ENCODE measurements around the gene RCAN1. TPM values are rescaled to one million over a fixed set of nuclear protein-coding genes. Genes with fewer than 3 reads are reported as not detected.

RCAN1 gene
- total RNA-seq, 5 donors from 2014 or later (not counting 1 experiment from before 2014, with no cell fraction given), result 5.2 to 8.2 (median 5.8) TPM

- 95% methylated on average over 9 of the region's 20 CpGs for WGBS (ENCODE audit: insufficient coverage)
- no peak for DNase-seq
- H3K4me3 Mint-ChIP-seq, result no peak overlapping the region
- Histone ChIP-seq H3K27me3 (replicated peaks in 1 of 2; ENCODE audit: control insufficient read depth in 2 of 2, extremely low read depth in 1 of 2, insufficient read depth in 2 of 2, low read length in 1 of 2) (no peaks in the 10 kb centered on the region), H3K36me3 (ENCODE audit: control insufficient read depth in 2 of 2, extremely low read depth in 1 of 2, insufficient read depth in 1 of 2, low read length in 1 of 2) (peaks cover 0 to 7% of the 10 kb centered on the region in 2 donors), H3K9me3 (no peaks in the 10 kb centered on the region), H3K4me1 (ENCODE audit: control insufficient read depth in 1 of 2, extremely low read depth in 1 of 2, insufficient read depth in 2 of 2, low read length in 2 of 2) (peaks cover 0 to 2% of the 10 kb centered on the region in 2 experiments), H3K27ac (ENCODE audit: low read length) (no peak overlapping the region), H3K4me3 (ENCODE audit: control insufficient read depth in 1 of 2, extremely low read depth in 1 of 2, low read length in 1 of 2) (no peak overlapping the region)
- ATAC-seq (replicated peaks in 1 of 4), result no peak
- no peaks in the 10 kb centered on the region for H3K27me3 Mint-ChIP-seq
- H3K27ac Mint-ChIP-seq, result no peak overlapping the region
- H3K9me3 Mint-ChIP-seq, result no peaks in the 10 kb centered on the region
- CTCF ChIA-PET, result no interaction called here
- POLR2A ChIA-PET, result no interaction called here
- H3K36me3 Mint-ChIP-seq, result peaks cover 38% of the 10 kb centered on the region
- H3K4me1 Mint-ChIP-seq, result peaks cover 0 to 7% (median 5%) of the 10 kb centered on the region in 3 donors
Measured at GRCh38 chr21:34520764-34521508, 94.0 kb downstream of the RCAN1 start.

- ChIA-PET POLR2A (interaction anchor here in 1 of 2 donors (0.5 kb wide), 1 partner anchor 275 kb away, joined by 3 read pairs; no protein-coding TSS in a partner anchor), CTCF (no interaction called here)
- Histone ChIP-seq H3K36me3 (ENCODE audit: control insufficient read depth in 2 of 2, extremely low read depth in 1 of 2, insufficient read depth in 1 of 2, low read length in 1 of 2) (peaks cover 0 to 7% of the 10 kb centered on the region in 2 donors), H3K27me3 (replicated peaks in 1 of 2; ENCODE audit: control insufficient read depth in 2 of 2, extremely low read depth in 1 of 2, insufficient read depth in 2 of 2, low read length in 1 of 2) (no peaks in the 10 kb centered on the region), H3K4me3 (ENCODE audit: control insufficient read depth in 1 of 2, extremely low read depth in 1 of 2, low read length in 1 of 2) (no peak overlapping the region), H3K27ac (ENCODE audit: low read length) (no peak overlapping the region), H3K9me3 (no peaks in the 10 kb centered on the region), H3K4me1 (ENCODE audit: control insufficient read depth in 1 of 2, extremely low read depth in 1 of 2, insufficient read depth in 2 of 2, low read length in 2 of 2) (peaks cover 0 to 2% of the 10 kb centered on the region in 2 experiments)
- Mint-ChIP-seq H3K27ac (no peak overlapping the region), H3K4me3 (no peak overlapping the region), H3K36me3 (peaks cover 38% of the 10 kb centered on the region), H3K27me3 (no peaks in the 10 kb centered on the region), H3K4me1 (peaks cover 0 to 7% (median 5%) of the 10 kb centered on the region in 3 donors), H3K9me3 (no peaks in the 10 kb centered on the region)
- no peak for DNase-seq
- 100% methylated on average over 2 of the region's 6 CpGs for WGBS (ENCODE audit: insufficient coverage)
- no peak for ATAC-seq (replicated peaks in 1 of 4)
Measured at GRCh38 chr21:34520281-34520680, 94.6 kb downstream of the RCAN1 start.

- ChIA-PET POLR2A (interaction anchor here in 1 of 2 donors (0.5 kb wide), 1 partner anchor 274 kb away, joined by 3 read pairs; no protein-coding TSS in a partner anchor), CTCF (no interaction called here)
- H3K4me3 Mint-ChIP-seq, result no peak overlapping the region
- no peak overlapping the region for H3K27ac ChIP-seq (ENCODE audit: low read length)
- no peaks in the 10 kb centered on the region for H3K9me3 ChIP-seq
- peaks cover 40% of the 10 kb centered on the region for H3K36me3 Mint-ChIP-seq
- peaks cover 0 to 7% of the 10 kb centered on the region in 2 donors for H3K36me3 ChIP-seq (ENCODE audit: control insufficient read depth in 2 of 2, extremely low read depth in 1 of 2, insufficient read depth in 1 of 2, low read length in 1 of 2)
- no CpG with 5 or more reads among the region's 8 CpGs for WGBS (ENCODE audit: insufficient coverage)
- peaks cover 0 to 7% (median 5%) of the 10 kb centered on the region in 3 donors for H3K4me1 Mint-ChIP-seq
- H3K4me1 ChIP-seq (ENCODE audit: control insufficient read depth in 1 of 2, extremely low read depth in 1 of 2, insufficient read depth in 2 of 2, low read length in 2 of 2), result peaks cover 0 to 2% of the 10 kb centered on the region in 2 experiments
- no peak overlapping the region for H3K4me3 ChIP-seq (ENCODE audit: control insufficient read depth in 1 of 2, extremely low read depth in 1 of 2, low read length in 1 of 2)
- H3K27me3 Mint-ChIP-seq, result no peaks in the 10 kb centered on the region
- H3K9me3 Mint-ChIP-seq, result no peaks in the 10 kb centered on the region
- DNase-seq (no peak), ATAC-seq (replicated peaks in 1 of 4) (no peak)
- H3K27me3 ChIP-seq (replicated peaks in 1 of 2; ENCODE audit: control insufficient read depth in 2 of 2, extremely low read depth in 1 of 2, insufficient read depth in 2 of 2, low read length in 1 of 2), result no peaks in the 10 kb centered on the region
- no peak overlapping the region for H3K27ac Mint-ChIP-seq
Measured at GRCh38 chr21:34519694-34520093, 95.2 kb downstream of the RCAN1 start.

- ATAC-seq (replicated peaks in 1 of 4) (no peak), DNase-seq (no peak)
- 100% methylated on average over 1 of the region's 4 CpGs for WGBS (ENCODE audit: insufficient coverage)
- no peak overlapping the region for H3K27ac Mint-ChIP-seq
- Histone ChIP-seq H3K27me3 (replicated peaks in 1 of 2; ENCODE audit: control insufficient read depth in 2 of 2, extremely low read depth in 1 of 2, insufficient read depth in 2 of 2, low read length in 1 of 2) (no peaks in the 10 kb centered on the region), H3K9me3 (no peaks in the 10 kb centered on the region), H3K27ac (ENCODE audit: low read length) (no peak overlapping the region), H3K36me3 (ENCODE audit: control insufficient read depth in 2 of 2, extremely low read depth in 1 of 2, insufficient read depth in 1 of 2, low read length in 1 of 2) (peaks cover 0 to 7% of the 10 kb centered on the region in 2 donors), H3K4me1 (ENCODE audit: control insufficient read depth in 1 of 2, extremely low read depth in 1 of 2, insufficient read depth in 2 of 2, low read length in 2 of 2) (peaks cover 0 to 2% of the 10 kb centered on the region in 2 experiments), H3K4me3 (ENCODE audit: control insufficient read depth in 1 of 2, extremely low read depth in 1 of 2, low read length in 1 of 2) (no peak overlapping the region)
- peaks cover 40% of the 10 kb centered on the region for H3K36me3 Mint-ChIP-seq
- no peaks in the 10 kb centered on the region for H3K9me3 Mint-ChIP-seq
- H3K4me1 Mint-ChIP-seq, result peaks cover 0 to 7% (median 5%) of the 10 kb centered on the region in 3 donors
- ChIA-PET POLR2A (no interaction called here), CTCF (no interaction called here)
- H3K27me3 Mint-ChIP-seq, result no peaks in the 10 kb centered on the region
- H3K4me3 Mint-ChIP-seq, result no peak overlapping the region
Measured at GRCh38 chr21:34519016-34519415, 95.9 kb downstream of the RCAN1 start.

- CTCF ChIA-PET, result no interaction called here
- Histone ChIP-seq H3K27ac (ENCODE audit: low read length) (no peak overlapping the region), H3K9me3 (no peaks in the 10 kb centered on the region), H3K27me3 (replicated peaks in 1 of 2; ENCODE audit: control insufficient read depth in 2 of 2, extremely low read depth in 1 of 2, insufficient read depth in 2 of 2, low read length in 1 of 2) (no peaks in the 10 kb centered on the region), H3K36me3 (ENCODE audit: control insufficient read depth in 2 of 2, extremely low read depth in 1 of 2, insufficient read depth in 1 of 2, low read length in 1 of 2) (peaks cover 0 to 7% of the 10 kb centered on the region in 2 donors), H3K4me1 (ENCODE audit: control insufficient read depth in 1 of 2, extremely low read depth in 1 of 2, insufficient read depth in 2 of 2, low read length in 2 of 2) (peaks cover 0 to 2% of the 10 kb centered on the region in 2 experiments), H3K4me3 (ENCODE audit: control insufficient read depth in 1 of 2, extremely low read depth in 1 of 2, low read length in 1 of 2) (no peak overlapping the region)
- H3K9me3 Mint-ChIP-seq, result no peaks in the 10 kb centered on the region
- POLR2A ChIA-PET, result no interaction called here
- DNase-seq (no peak), ATAC-seq (replicated peaks in 1 of 4) (no peak)
- no peak overlapping the region for H3K4me3 Mint-ChIP-seq
- 96% methylated on average over 4 of the region's 5 CpGs for WGBS (ENCODE audit: insufficient coverage)
- H3K36me3 Mint-ChIP-seq, result peaks cover 40% of the 10 kb centered on the region
- no peak overlapping the region for H3K27ac Mint-ChIP-seq
- peaks cover 0 to 7% (median 5%) of the 10 kb centered on the region in 3 donors for H3K4me1 Mint-ChIP-seq
- H3K27me3 Mint-ChIP-seq, result no peaks in the 10 kb centered on the region
Measured at GRCh38 chr21:34518301-34518700, 96.6 kb downstream of the RCAN1 start.

GRCh38 chr21:34517491-34518245 lies 97.2 kb downstream of the RCAN1 start:
- CTCF ChIA-PET, result interaction anchor here in 1 of 2 donors (0.6 kb wide), 1 partner anchor 85 kb away, joined by 3 read pairs; no protein-coding TSS in a partner anchor
- Histone ChIP-seq H3K4me1 (ENCODE audit: control insufficient read depth in 1 of 2, extremely low read depth in 1 of 2, insufficient read depth in 2 of 2, low read length in 2 of 2) (peaks cover 0 to 2% of the 10 kb centered on the region in 2 experiments), H3K27me3 (replicated peaks in 1 of 2; ENCODE audit: control insufficient read depth in 2 of 2, extremely low read depth in 1 of 2, insufficient read depth in 2 of 2, low read length in 1 of 2) (no peaks in the 10 kb centered on the region), H3K27ac (ENCODE audit: low read length) (no peak overlapping the region), H3K4me3 (ENCODE audit: control insufficient read depth in 1 of 2, extremely low read depth in 1 of 2, low read length in 1 of 2) (no peak overlapping the region), H3K9me3 (no peaks in the 10 kb centered on the region), H3K36me3 (ENCODE audit: control insufficient read depth in 2 of 2, extremely low read depth in 1 of 2, insufficient read depth in 1 of 2, low read length in 1 of 2) (peaks cover 0 to 7% of the 10 kb centered on the region in 2 donors)
- Mint-ChIP-seq H3K36me3 (peaks cover 36% of the 10 kb centered on the region), H3K27ac (no peak overlapping the region), H3K27me3 (no peaks in the 10 kb centered on the region), H3K4me1 (peaks cover 0 to 7% (median 5%) of the 10 kb centered on the region in 3 donors), H3K4me3 (no peak overlapping the region), H3K9me3 (no peaks in the 10 kb centered on the region)
- peak in 5 of 35 experiments; percentile 2 to 25 (median 16) for DNase-seq
- peak in 3 of 4 experiments; percentile 44 to 60 (median 60) for ATAC-seq (replicated peaks in 1 of 4)
- POLR2A ChIA-PET, result no interaction called here
- 91% methylated on average over 18 of the region's 22 CpGs for WGBS (ENCODE audit: insufficient coverage)
